Fibroblast of gingiva (primary cell): ENCODE results near the gene SH3BP2.

Experiments
- DNase-seq: peaks from one replicate; pipeline ENCODE4 v3.0.0-alpha.2; 2011; ENCODE audit warnings: low read depth

The SH3BP2 gene

GRCh38 chr4:2856266-2856665 lies 63.4 kb downstream of the SH3BP2 start:
- DNase-seq, result no peak

GRCh38 chr4:2857349-2857927 lies 64.6 kb downstream of the SH3BP2 start:
- DNase-seq, result no peak

GRCh38 chr4:2858451-2859217 lies 65.7 kb downstream of the SH3BP2 start:
- no peak for DNase-seq

- no peak for DNase-seq
Measured at GRCh38 chr4:2859514-2859913, 66.6 kb downstream of the SH3BP2 start.

GRCh38 chr4:2860391-2861348 lies 67.8 kb downstream of the SH3BP2 start:
- DNase-seq, result no peak

GRCh38 chr4:2861631-2862436 lies 68.9 kb downstream of the SH3BP2 start:
- DNase-seq, result no peak

- DNase-seq, result peak; percentile 33
Measured at GRCh38 chr4:2862528-2862927, 69.6 kb downstream of the SH3BP2 start.

GRCh38 chr4:2863649-2864048 lies 70.8 kb downstream of the SH3BP2 start:
- no peak for DNase-seq

DNA sequence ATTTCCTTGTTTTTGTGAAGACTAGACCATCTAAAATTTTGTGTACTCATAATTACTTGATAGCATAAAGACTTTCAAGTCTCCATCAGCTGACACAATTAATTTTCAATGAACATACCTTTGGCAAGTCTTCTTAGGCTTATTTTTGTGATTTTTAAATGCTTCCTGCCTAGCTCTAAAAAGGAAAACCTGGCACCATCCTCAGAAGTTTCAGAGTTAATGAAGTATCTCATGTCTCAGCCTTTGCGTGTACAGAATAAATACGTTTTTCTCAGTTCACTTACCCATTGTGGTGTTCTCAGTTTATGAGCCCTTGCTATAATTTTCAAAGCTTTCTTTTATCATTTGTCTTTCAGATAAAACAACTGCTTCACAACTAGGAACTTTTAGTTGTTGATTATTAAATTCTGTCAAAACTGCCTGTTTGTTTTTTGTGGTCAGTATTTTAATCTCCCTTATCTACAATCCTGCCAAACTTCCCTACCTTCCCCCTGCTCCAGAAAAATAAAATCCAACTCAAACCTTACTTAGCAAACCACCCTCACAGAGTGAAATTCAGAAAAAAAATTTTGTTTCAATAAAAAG lies 72.4 kb downstream of the SH3BP2 start:
- no peak for DNase-seq

DNA sequence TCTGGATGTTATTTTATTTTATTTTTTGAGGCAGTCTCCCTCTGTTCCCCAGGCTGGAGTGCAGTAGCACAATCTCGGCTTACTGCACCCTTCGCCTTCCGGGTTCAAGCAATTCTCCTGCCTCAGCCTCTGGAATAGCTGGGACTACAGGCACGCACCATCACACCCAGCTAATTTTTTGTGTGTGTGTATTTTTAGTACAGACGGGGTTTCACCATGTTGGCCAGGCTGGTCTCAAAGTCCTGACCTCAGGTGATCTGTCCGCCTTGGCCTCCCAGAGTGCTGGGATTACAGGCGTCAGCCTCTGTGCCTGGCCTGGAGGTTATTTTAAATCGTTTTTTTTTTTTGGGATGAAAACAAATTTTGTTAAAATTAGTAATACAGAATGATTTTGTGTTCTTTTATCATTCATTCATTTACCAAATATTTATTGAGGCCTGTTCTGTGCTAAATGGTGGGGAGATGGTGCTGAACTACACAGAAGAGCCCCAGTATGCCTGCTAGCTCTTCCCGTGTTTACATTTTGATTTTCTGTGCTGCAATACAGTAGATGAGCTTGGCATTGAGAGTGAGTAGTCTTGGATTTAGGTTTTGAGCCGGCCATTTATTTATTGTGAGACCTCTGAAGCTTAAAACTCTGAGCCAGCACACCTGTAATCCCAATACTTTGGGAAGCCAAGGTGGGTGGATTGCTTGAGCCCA lies 73.4 kb downstream of the SH3BP2 start:
- no peak for DNase-seq

DNA sequence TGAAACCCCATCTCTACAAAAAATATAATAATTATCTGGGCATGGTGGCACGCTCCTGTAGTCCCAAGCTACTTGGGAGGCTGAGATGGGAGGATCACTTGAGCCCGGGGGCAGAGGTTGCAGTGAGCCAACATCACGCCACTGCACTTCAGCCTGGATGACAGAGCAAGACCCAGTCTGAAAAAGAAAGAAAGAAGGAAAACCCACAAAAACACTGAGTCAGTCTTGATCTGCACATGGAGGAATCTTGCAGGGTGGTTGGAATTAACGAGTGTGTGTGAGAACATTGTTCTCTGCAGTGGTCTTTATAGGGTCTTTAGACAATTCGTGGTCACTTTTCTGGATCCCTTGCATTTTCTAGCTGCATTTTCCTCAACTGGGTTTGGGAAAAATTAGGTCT lies 74.0 kb downstream of the SH3BP2 start:
- no peak for DNase-seq

- peak; percentile 42 for DNase-seq
Measured at GRCh38 chr4:2867758-2868491, 75.0 kb downstream of the SH3BP2 start.

- no peak for DNase-seq
Measured at GRCh38 chr4:2868877-2869487, 76.1 kb downstream of the SH3BP2 start.

DNA sequence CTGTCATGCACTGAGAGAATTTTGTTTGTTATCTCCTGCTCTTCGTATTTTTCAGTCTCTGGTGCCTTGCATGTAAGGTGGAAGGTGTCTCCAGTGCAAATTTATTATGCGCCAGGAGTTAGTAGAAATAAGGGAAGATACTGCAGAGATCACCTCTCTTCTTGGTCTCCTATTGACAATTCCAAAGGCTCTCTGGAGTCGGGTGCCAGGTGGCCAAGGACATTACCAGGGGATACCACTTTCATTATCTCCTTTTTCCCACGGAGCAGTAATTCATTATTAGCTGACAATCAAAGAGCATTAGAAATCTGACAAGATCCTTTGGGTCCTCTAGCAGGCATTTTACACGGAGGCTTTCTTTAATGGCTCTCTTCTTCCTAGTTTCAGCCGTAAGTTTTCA lies 76.8 kb downstream of the SH3BP2 start:
- DNase-seq, result no peak

DNA sequence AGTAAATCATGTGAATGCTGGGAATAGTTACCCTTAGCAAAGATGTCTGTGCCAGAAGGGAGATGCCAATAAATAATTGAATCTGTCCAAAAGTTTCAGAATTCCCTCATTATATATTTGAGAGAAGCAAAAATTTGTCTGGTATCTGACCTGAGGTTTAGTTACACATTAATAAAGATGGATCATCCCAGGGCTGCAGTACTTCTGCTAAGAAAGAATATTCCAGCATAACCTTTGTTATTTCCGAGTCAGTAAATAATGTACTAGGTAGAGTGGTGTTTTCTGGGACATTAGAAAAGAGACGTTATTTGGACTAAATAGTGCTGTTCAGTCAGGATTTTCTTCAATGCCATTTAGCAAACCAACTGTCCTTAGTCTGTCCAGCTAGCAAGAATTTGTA lies 77.2 kb downstream of the SH3BP2 start:
- DNase-seq, result no peak

DNA sequence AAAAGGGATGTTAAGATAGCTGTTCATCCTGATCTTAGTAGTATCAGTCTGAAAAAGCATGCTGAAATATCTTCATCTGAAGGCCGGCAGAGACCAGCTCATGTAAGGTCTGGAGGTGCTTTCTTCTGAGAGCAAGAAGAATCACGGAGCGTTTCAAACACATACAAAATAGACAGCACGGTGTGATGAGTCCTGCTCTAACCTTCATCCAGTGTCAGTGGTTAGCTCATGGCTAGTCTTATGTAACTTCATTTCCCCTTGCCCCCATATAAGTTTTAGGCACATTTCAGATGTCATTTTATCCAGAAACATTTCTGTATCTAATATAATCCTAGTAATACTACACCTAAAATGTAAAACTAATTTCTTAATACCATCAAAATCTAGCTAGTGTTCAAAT lies 78.6 kb downstream of the SH3BP2 start:
- no peak for DNase-seq

DNA sequence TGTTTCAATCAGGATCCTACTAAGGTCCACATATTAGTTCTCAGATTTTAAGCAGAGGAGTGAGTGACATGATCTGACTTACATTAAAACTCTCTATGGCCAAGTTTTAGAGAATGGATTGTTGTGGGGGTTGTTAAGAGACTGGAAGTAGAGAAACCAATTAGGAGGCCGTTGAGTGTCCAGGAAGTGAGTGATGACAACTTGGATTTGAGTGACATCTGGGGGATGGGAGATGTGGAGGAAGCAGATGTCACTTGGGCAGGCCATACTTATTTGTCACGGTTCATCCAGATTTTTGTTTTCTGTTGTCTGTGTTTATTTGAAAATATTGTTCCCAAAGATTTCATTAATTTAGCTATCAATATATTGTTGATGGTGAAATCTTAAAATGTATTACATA lies 79.0 kb downstream of the SH3BP2 start:
- no peak for DNase-seq

DNA sequence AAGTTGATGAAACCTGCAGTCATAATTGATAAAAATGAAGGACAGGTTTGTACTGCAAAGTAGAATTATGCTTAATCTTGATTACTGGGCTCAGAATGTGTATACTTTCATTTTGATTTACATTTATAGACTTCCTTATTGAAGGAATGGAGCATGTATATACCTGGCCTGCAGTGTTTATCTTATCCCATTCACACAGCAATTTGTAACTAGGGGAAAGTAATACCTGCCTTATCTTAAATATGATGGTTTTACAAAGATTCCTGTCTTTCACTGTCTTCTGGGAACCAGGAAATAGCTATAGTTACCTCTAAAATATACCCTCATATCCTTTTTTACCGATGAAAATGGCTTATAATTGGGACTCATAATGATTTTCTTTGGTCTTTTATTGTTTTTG lies 80.4 kb downstream of the SH3BP2 start:
- DNase-seq, result no peak

DNA sequence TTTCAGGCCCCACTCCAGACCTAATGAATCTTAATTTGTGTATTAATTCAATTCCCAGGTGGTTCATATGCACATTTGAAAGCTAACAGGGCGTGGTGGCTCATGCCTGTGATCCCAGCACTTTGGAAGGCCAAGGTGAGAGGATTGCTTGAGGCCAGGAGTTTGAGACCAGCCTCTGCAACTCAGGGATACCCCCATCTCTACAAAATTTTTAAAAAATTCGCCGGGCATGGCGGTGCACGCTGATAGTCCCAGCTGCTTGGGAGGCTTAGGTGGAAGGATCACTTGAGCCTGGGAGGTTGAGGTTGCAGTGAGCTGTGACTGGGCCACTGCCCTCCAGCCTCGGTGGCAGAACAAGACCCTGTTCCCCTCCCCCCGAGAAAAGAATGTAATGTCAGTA lies 82.0 kb downstream of the SH3BP2 start:
- DNase-seq, result no peak

- no peak for DNase-seq
Measured at GRCh38 chr4:2875556-2875955, 82.7 kb downstream of the SH3BP2 start.
